ENCODE measurements around the gene SESN1.

The SESN1 gene

DNA sequence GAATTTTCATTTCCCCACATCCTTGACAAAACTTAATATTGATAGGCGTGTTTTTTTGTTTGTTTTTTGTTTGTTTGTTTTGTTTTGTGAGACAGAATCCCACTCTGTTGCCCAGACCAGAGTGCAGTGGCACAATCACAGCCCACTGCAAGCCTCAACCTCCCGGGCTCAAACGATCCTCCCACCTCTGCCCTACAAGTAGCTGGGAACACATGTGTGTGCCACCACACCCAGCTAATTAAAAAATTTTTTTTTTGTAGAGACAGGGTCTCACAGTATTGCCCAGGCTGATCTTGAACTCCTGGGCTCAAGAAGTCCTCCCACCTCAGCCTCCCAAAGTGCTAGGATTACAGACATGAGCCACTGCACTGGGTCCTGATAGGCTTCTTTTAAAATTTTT lies 9.9 kb upstream of the SESN1 start:
- DNase-seq (ENCODE audit: low read depth) = no peak
- H3K4me3 ChIP-seq (ENCODE audit: low read length) = no peak overlapping the region
- TF ChIP-seq, protein P1, sequence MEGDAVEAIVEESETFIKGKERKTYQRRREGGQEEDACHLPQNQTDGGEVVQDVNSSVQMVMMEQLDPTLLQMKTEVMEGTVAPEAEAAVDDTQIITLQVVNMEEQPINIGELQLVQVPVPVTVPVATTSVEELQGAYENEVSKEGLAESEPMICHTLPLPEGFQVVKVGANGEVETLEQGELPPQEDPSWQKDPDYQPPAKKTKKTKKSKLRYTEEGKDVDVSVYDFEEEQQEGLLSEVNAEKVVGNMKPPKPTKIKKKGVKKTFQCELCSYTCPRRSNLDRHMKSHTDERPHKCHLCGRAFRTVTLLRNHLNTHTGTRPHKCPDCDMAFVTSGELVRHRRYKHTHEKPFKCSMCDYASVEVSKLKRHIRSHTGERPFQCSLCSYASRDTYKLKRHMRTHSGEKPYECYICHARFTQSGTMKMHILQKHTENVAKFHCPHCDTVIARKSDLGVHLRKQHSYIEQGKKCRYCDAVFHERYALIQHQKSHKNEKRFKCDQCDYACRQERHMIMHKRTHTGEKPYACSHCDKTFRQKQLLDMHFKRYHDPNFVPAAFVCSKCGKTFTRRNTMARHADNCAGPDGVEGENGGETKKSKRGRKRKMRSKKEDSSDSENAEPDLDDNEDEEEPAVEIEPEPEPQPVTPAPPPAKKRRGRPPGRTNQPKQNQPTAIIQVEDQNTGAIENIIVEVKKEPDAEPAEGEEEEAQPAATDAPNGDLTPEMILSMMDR (conservative IDR thresholded peaks at IDR 0.05; ENCODE audit: low read depth, low read length) = no peak

- TF ChIP-seq, protein P1 (conservative IDR thresholded peaks at IDR 0.05; ENCODE audit: low read depth, low read length) = no peak
- no peak for DNase-seq (ENCODE audit: low read depth)
- no peak overlapping the region for H3K4me3 ChIP-seq (ENCODE audit: low read length)
These were observed 9.3 kb upstream of the SESN1 start for GRCh38 chr6:109103942-109104341.

- TF ChIP-seq, protein P1 (conservative IDR thresholded peaks at IDR 0.05; ENCODE audit: low read depth, low read length) = no peak
- no peak for DNase-seq (ENCODE audit: low read depth)
- H3K4me3 ChIP-seq (ENCODE audit: low read length) = no peak overlapping the region
These were observed 8.1 kb upstream of the SESN1 start for GRCh38 chr6:109102762-109103161.

DNA sequence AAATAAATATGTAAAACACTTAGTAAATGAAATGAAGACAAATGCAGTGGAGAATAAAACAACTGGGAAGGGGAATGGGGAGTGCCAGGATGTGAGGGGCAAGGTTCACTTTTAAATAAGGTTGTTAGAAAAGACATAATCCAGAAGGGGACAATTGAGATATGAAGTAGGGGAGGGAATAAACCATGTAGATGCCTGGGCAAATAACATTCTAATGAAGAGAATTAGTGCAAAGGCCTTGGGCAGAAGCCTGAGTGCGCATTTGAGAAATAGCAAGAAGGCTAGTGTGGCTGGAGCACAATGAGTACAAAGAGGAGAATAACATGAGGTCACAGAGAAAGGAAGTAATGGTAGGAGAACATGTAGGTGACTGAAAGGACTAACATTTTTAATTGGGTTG lies 3.0 kb upstream of the SESN1 start:
- H3K4me3 ChIP-seq (ENCODE audit: low read length) = no peak overlapping the region
- DNase-seq (ENCODE audit: low read depth) = no peak
- TF ChIP-seq, protein P1 (conservative IDR thresholded peaks at IDR 0.05; ENCODE audit: low read depth, low read length) = no peak

DNA sequence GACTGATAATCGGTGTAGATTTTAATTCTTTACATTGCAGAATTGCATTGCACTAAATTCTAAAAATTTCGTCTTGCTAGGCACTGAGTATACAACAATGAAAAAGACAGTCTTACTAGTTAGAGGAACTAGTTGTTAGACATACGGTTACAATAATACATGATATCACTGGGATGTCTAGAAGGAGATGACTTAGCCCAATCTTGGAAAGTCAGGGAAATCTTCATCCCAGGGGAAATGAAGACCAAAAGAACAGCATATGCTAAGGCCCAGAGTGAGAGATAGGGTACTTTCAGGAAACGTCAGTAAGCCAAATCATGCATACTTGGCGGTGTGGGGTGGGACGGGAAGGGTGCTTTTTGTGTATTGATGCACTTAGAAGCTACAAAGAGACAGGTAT lies 1.6 kb upstream of the SESN1 start:
- peak overlapping the region; percentile 87 for H3K4me3 ChIP-seq (ENCODE audit: low read length)
- TF ChIP-seq, protein P1 (conservative IDR thresholded peaks at IDR 0.05; ENCODE audit: low read depth, low read length) = no peak
- no peak for DNase-seq (ENCODE audit: low read depth)

DNA sequence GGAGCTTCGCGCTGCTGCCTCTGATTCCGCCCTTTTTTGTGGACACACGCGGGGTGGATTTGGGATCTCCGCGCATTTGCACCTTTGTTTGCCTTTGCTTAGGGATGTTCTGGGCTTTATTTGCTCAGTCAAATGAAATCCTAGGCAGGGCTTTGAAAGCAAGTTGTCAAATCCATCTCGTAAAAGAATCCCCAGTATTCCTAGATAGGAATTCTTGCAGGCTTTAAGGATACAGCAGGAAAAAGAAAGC lies 1.1 kb upstream of the SESN1 start:
- TF ChIP-seq, protein P1 (conservative IDR thresholded peaks at IDR 0.05; ENCODE audit: low read depth, low read length) = no peak
- H3K4me3 ChIP-seq (ENCODE audit: low read length) = peak overlapping the region; percentile 87
- no peak for DNase-seq (ENCODE audit: low read depth)

- peak; percentile 92 for DNase-seq (ENCODE audit: low read depth)
- H3K4me3 ChIP-seq (ENCODE audit: low read length) = peak within 1 kb of the TSS; percentile 87
These were observed 589 bp upstream of the SESN1 start, which contains the start of gene CEP57L1 for GRCh38 chr6:109095036-109095834. Gene CEP57L1, plus strand, starts transcription at chr6:109095507. Its CDS starts 49,715 bp downstream, at chr6:109145222.

More at GRCh38 chr6:109095036-109095834, 589 bp upstream of the SESN1 start, which contains the start of gene CEP57L1:
- TF ChIP-seq, protein P1 (conservative IDR thresholded peaks at IDR 0.05; ENCODE audit: low read depth, low read length) = peak; percentile 18
